ACC112 (cell line): Measurements from ENCODE around the gene CCL11.
A peak's percentile ranks its signal among the peaks of the same experiment; 100 is the strongest.

Source experiments
- H2AFZ ChIP-seq: fragments of 200-600 bp; sonication (generic); one replicate; pipeline ENCODE4 v1.6.0; 2017; ENCODE audit warnings: antibody characterized with exemption, low read length; ENCODE audit not compliant: unreplicated experiment
- H3K27ac ChIP-seq: fragments of 200-600 bp; sonication (generic); 2 replicates; pipeline ENCODE4 v1.5.1; 2014; ENCODE audit warnings: low read depth, mild to moderate bottlenecking, antibody characterized with exemption, low read length, moderate library complexity
- H3K27me3 ChIP-seq: fragments of 200-600 bp; sonication (generic); 2 replicates; pipeline ENCODE4 v1.6.1; 2014; ENCODE audit warnings: mild to moderate bottlenecking, antibody characterized with exemption, low read length, moderate library complexity, mixed read lengths; ENCODE audit not compliant: insufficient read depth
- H3K36me3 ChIP-seq: fragments of 200-600 bp; sonication (generic); 2 replicates; pipeline ENCODE4 v1.6.1; 2016; ENCODE audit warnings: mild to moderate bottlenecking, antibody characterized with exemption, low read length, moderate library complexity, mixed read lengths; ENCODE audit not compliant: insufficient read depth
- H3K4me1 ChIP-seq: fragments of 200-600 bp; sonication (generic); one replicate; pipeline ENCODE4 v1.6.1; 2016; ENCODE audit warnings: low read length, mixed read lengths; ENCODE audit not compliant: insufficient read depth, unreplicated experiment, control insufficient read depth
- H3K4me3 ChIP-seq: fragments of 200-600 bp; sonication (generic); 2 replicates; pipeline ENCODE4 v1.5.1; 2014; ENCODE audit warnings: mild to moderate bottlenecking, low read depth, low read length
- H3K79me2 ChIP-seq: fragments of 200-600 bp; sonication (generic); one replicate; pipeline ENCODE4 v1.6.0; 2016; ENCODE audit warnings: low read length; ENCODE audit not compliant: control insufficient read depth, unreplicated experiment, insufficient read depth

Gene CCL11

DNA sequence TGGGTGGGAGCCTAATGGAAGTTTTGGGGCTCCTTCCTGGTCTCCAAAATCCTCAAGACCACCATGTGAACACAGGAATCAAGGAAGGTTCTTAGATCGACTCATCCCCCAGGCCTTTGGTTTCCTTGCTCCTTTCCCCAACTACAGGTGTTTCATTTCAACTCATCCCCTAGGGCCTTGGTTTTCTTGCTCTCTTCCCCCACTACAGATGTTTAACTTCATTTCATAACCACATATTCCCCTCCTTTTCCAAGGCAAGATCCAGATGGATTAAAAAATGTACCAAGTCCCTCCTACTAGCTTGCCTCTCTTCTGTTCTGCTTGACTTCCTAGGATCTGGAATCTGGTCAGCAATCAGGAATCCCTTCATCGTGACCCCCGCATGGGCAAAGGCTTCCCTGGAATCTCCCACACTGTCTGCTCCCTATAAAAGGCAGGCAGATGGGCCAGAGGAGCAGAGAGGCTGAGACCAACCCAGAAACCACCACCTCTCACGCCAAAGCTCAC is at the start of gene CCL11:
Gene CCL11 (plus strand): TSS at position 457 of the 507 bp plus-strand sequence. CDS start 67 bp downstream, outside the sequence.
- peaks cover 21% of the 10 kb centered on the region; the same call in 1 of the 2 replicates for H3K27me3 ChIP-seq
- no peak within 1 kb of the TSS for H3K4me3 ChIP-seq
- no peak within 1 kb of the TSS for H2AFZ ChIP-seq
- H3K4me1 ChIP-seq = peaks cover 17% of the 10 kb centered on the region
- H3K36me3 ChIP-seq = no peaks in the 10 kb centered on the region
- H3K27ac ChIP-seq = no peak within 1 kb of the TSS
- no peaks in the 10 kb centered on the region for H3K79me2 ChIP-seq

DNA sequence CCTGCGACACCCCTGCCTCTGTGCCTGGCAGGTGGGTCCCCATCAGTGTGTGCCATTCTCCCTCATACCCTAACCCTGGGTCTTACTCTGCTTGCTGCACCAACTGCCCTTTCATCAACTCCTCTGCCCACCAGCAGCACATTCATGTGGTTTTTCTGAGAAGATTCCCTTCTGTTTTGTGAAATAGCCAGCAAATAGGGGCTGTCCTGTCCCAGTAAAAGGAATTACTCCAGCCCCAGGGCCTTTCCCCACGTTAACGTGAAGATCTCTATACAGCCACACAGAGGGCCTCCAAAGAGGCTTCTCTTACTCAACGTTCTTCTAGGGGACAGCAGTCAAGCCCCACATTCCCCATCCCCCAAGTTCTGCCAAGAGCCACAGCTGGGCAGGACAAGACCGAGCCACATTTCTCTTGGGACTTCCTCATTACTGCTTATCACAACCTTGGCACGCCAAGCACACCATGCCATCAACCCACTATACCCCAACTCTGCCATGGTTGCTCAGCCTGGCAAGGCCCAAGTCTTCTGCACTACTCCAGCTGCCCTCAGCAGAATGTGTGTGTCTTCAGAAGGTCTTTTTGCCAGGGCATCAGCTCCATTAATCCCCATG is 49.2 kb upstream of the CCL11 start:
- Histone ChIP-seq H3K4me1 (peaks cover 14% of the 10 kb centered on the region), H3K27me3 (no peaks in the 10 kb centered on the region), H3K27ac (no peak overlapping the region)

DNA sequence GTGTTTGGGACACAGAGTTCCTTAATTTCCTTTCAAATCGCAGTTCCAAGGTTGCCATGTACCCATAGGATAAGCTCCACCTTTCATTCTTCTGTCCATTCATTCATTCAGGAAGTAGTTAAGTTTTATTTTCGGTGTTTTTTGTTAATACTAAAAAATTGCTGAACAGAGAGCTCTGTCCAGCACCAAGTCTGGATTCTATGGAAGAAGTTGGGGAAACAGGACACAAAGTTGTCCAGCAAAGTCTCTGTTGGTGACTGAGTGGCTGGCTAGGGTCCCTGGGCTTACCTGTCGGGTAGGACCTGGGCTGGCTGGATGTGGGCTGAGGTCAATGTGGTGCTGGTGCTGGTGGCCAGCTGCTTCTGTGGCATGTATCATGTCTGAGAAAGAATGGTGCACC is 48.1 kb upstream of the CCL11 start:
- H3K79me2 ChIP-seq = no peaks in the 10 kb centered on the region
- H3K36me3 ChIP-seq = no peaks in the 10 kb centered on the region
- no peaks in the 10 kb centered on the region for H3K27me3 ChIP-seq
- H3K4me3 ChIP-seq = no peak overlapping the region
- H3K27ac ChIP-seq = no peak overlapping the region
- peaks cover 14% of the 10 kb centered on the region for H3K4me1 ChIP-seq
- no peak overlapping the region for H2AFZ ChIP-seq

More for the DNA sequence above, 49.2 kb upstream of the CCL11 start:
- H2AFZ ChIP-seq = no peak overlapping the region
- no peak overlapping the region for H3K4me3 ChIP-seq
- H3K36me3 ChIP-seq = no peaks in the 10 kb centered on the region
- H3K79me2 ChIP-seq = no peaks in the 10 kb centered on the region

GRCh38 chr17:34241062-34241461 is 44.5 kb upstream of the CCL11 start:
- Histone ChIP-seq H3K79me2 (no peaks in the 10 kb centered on the region), H3K4me3 (no peak overlapping the region), H3K27ac (no peak overlapping the region), H3K27me3 (no peaks in the 10 kb centered on the region), H3K36me3 (no peaks in the 10 kb centered on the region), H2AFZ (no peak overlapping the region), H3K4me1 (peaks cover 14% of the 10 kb centered on the region)

DNA sequence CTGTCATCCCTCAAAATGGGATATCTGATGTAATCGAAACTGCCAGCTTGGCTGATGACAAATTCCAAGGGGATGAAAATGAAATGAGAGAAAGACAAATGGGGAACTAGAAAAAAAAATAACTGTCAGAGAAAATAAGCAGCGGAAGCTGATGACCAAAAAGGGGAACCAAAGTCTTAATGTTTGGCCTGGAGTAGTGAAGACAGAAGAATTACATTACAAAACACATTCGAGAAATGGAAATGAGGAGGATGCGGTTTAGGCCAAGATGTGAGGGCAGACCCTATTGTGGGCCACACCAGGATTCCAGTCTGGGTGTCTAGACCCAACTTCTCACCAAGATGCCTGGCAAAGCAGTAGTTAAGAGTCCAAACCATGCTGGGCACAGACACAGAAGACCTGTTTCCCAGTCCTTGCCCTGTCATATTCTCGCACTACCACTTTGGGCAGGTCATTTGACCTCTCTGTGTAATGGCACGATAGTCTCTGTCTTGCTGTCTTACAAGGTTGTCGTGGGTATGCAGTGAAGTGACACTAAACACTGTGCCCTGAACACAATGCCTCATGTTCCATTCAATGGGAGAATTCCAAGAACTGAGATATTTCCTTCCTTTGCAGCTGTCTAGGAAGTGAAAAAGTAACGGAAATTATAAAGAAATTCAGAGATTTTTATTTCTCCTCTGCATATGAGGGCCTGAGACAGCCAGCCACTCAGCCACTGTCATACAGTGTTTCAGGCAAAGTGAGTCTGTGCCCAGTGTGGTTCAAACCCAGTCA is 42.8 kb upstream of the CCL11 start:
- Histone ChIP-seq H2AFZ (no peak overlapping the region), H3K4me1 (peaks cover 14% of the 10 kb centered on the region), H3K27ac (no peak overlapping the region), H3K79me2 (no peaks in the 10 kb centered on the region), H3K27me3 (no peaks in the 10 kb centered on the region), H3K36me3 (no peaks in the 10 kb centered on the region), H3K4me3 (no peak overlapping the region)

DNA sequence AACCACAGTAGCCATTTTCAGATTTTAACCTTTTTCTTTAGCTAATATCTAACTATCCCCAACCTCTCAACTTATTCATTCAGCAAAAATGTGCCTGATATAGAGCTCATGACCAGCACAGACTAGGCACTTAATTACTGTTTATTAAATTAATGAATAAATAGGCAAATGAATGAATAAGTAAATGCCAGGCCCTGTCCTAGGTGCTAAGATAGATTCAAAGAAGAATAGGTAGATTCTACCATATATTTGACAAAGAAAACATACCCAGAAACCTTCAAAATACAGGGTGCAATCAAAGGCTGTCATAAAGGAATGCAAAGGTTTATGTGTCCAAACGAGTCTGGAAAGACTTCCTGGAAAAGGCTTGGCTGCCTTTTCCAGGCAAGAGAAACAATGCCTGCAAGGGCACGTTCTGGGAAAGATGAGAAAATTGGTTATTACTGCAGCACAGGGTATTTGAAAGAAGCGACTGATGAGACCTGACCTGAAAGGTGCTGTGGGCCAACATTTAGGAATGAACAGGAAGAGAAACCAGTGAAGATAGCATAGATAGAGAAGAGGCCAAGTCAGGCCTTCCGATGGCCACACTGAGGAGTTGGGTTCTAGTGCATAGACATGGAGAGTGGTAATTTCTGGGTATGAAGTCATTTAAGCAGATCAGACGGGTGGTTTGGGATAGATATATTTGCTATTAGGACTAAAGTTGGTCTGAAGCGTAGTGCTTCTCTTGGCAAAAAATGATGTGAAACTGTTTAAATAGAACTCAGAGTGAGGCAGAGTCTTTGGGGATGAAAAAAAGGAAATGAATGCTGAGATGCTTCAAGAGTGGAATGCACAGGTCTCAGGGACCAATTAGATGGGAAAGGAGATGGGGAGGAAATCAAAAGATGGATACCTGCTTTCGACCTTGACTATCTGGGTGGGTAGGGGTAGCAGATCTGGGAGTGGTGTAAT is 41.9 kb upstream of the CCL11 start:
- Histone ChIP-seq H3K4me3 (no peak overlapping the region), H3K36me3 (no peaks in the 10 kb centered on the region), H3K79me2 (no peaks in the 10 kb centered on the region), H3K4me1 (peaks cover 20% of the 10 kb centered on the region), H2AFZ (no peak overlapping the region), H3K27me3 (no peaks in the 10 kb centered on the region), H3K27ac (no peak overlapping the region)

- Histone ChIP-seq H3K79me2 (no peaks in the 10 kb centered on the region), H3K4me1 (peaks cover 33% of the 10 kb centered on the region)
Measured at GRCh38 chr17:34245351-34245905, 40.1 kb upstream of the CCL11 start.

DNA sequence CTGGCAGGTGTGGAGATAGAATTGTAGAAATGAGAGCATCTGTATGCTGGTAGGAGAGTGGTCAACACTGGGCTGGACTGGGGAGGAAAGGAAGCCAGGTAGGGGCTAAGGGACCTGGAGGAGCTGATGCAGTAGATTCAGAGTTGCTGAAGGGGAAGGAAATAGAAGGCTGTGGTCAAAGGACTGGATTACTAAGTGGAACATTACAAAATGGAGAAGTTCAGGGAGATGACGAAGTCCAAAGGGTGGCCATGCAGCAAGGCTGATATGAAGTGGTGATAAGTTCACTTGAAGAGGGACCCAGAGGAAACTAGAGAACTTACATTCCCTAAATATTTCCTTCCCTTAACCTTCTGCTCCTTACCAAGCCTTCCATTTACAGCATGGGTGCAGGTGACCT is 39.1 kb upstream of the CCL11 start:
- H3K27ac ChIP-seq = no peak overlapping the region
- no peaks in the 10 kb centered on the region for H3K27me3 ChIP-seq
- H3K36me3 ChIP-seq = no peaks in the 10 kb centered on the region
- H2AFZ ChIP-seq = no peak overlapping the region
- H3K4me1 ChIP-seq = peaks cover 37% of the 10 kb centered on the region
- no peak overlapping the region for H3K4me3 ChIP-seq
- H3K79me2 ChIP-seq = no peaks in the 10 kb centered on the region

More at GRCh38 chr17:34245351-34245905, 40.1 kb upstream of the CCL11 start:
- no peak overlapping the region for H2AFZ ChIP-seq
- H3K27me3 ChIP-seq = no peaks in the 10 kb centered on the region
- no peaks in the 10 kb centered on the region for H3K36me3 ChIP-seq
- H3K4me3 ChIP-seq = no peak overlapping the region
- H3K27ac ChIP-seq = no peak overlapping the region

GRCh38 chr17:34246881-34247280 is 38.7 kb upstream of the CCL11 start:
- H3K4me1 ChIP-seq = peaks cover 41% of the 10 kb centered on the region
- H3K27ac ChIP-seq = no peak overlapping the region

GRCh38 chr17:34248511-34249024 is 37.0 kb upstream of the CCL11 start:
- H3K79me2 ChIP-seq = no peaks in the 10 kb centered on the region
- no peak overlapping the region for H3K4me3 ChIP-seq
- H3K4me1 ChIP-seq = peaks cover 58% of the 10 kb centered on the region
- H3K27me3 ChIP-seq = no peaks in the 10 kb centered on the region
- H2AFZ ChIP-seq = peak overlapping the region; percentile 23
- H3K36me3 ChIP-seq = no peaks in the 10 kb centered on the region
- H3K27ac ChIP-seq = peak overlapping the region; percentile 84

More at GRCh38 chr17:34246881-34247280, 38.7 kb upstream of the CCL11 start:
- Histone ChIP-seq H3K27me3 (no peaks in the 10 kb centered on the region), H3K4me3 (no peak overlapping the region), H2AFZ (no peak overlapping the region), H3K79me2 (no peaks in the 10 kb centered on the region), H3K36me3 (no peaks in the 10 kb centered on the region)
